ENCODE data around the gene UBE2H.

DNA sequence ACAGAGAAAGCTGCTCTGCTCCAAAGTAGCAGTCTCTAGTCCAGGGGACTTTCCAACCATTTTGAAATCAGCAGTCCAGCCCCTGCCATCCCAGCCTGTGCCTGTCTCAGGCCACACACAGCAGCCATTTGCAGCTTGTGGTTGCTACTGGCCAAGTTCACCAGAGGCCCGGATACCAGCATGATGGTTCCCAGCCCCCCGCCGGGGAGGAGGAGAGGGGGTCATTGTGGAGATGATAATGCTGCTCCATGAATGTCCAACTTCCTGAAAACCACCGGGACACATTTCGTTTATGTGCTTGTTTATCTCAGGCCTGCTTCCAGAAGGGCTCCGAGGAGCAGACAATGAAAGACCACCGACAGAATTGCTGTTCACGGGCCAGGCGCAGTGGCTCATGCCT, 160.0 kb downstream of the UBE2H start:
- TF ChIP-seq POLR2A (IDR thresholded peaks at IDR 0.05) (no peak), POLR2AphosphoS5 (IDR thresholded peaks at IDR 0.05; ENCODE audit: insufficient read depth in 1 of 2, low read depth in 1 of 2) (no peak)
